GM12874 (cell line): Measurements from ENCODE around the gene GRHL1.

Experiments used
- TF ChIP-seq, protein P1 (sequence below): IDR thresholded peaks from 2 replicates; pipeline ENCODE4 v1.5.1; 2011; ENCODE audit warnings: low read depth, mild to moderate bottlenecking, control low read depth, low read length, moderate library complexity; ENCODE audit not compliant: insufficient read depth

The GRHL1 gene

DNA sequence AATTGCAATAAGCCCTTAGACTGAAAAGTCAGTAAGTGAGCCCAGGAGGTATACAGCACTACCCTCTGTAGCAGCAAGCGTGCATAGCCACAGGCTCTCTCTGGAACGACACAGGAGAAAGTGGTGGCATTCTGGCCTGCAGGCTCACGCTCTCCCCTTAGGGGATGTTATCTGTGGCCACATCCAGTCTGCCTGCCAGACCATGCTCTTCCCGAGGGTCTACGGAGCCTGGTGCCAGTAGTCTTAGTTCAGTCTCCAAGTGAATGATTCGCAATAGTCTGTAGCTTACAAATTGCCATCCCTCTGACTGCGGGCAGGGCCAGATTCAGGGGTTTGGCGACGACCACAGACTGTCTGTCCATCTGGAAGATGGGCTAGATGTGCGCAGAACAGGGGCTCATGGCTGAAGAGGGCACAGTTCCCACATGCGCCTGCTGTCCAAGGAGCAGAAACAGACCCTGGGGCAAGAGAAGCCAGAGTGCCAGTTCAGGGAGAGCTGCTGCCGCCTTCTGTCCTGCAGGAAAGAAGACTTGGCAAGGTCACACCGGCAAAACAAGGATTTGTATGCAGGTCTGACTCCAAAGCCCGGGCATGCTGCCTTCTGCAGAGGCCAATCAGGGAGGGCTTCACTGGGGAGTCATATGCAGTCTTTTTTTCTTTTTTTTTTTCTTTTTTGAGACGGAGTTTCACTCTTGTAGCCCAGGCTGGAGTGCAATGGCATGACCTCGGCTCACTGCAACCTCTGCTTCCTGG, 88.3 kb downstream of the GRHL1 start:
- TF ChIP-seq, protein P1, sequence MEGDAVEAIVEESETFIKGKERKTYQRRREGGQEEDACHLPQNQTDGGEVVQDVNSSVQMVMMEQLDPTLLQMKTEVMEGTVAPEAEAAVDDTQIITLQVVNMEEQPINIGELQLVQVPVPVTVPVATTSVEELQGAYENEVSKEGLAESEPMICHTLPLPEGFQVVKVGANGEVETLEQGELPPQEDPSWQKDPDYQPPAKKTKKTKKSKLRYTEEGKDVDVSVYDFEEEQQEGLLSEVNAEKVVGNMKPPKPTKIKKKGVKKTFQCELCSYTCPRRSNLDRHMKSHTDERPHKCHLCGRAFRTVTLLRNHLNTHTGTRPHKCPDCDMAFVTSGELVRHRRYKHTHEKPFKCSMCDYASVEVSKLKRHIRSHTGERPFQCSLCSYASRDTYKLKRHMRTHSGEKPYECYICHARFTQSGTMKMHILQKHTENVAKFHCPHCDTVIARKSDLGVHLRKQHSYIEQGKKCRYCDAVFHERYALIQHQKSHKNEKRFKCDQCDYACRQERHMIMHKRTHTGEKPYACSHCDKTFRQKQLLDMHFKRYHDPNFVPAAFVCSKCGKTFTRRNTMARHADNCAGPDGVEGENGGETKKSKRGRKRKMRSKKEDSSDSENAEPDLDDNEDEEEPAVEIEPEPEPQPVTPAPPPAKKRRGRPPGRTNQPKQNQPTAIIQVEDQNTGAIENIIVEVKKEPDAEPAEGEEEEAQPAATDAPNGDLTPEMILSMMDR = no peak

DNA sequence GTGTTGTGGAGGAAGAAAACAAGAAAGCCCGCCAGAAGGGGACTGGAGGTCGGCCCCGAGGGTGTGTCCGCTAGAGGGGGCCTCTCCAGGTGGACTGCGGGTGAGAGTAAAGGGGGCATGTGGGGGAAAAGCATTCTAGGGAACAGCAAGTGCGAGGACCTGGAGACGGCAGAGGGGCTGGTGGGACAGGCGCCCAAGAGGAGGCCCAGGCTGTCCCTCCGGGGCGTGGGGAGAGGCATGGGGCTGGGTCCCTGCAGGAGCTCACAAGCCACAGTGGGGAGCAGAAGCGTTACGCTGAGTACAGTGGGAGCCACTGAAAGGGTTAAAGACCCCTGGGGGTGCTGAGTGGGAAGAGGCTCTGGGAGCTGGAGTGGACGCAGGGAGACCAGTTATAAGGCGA, 90.2 kb downstream of the GRHL1 start:
- TF ChIP-seq, protein P1 = no peak

DNA sequence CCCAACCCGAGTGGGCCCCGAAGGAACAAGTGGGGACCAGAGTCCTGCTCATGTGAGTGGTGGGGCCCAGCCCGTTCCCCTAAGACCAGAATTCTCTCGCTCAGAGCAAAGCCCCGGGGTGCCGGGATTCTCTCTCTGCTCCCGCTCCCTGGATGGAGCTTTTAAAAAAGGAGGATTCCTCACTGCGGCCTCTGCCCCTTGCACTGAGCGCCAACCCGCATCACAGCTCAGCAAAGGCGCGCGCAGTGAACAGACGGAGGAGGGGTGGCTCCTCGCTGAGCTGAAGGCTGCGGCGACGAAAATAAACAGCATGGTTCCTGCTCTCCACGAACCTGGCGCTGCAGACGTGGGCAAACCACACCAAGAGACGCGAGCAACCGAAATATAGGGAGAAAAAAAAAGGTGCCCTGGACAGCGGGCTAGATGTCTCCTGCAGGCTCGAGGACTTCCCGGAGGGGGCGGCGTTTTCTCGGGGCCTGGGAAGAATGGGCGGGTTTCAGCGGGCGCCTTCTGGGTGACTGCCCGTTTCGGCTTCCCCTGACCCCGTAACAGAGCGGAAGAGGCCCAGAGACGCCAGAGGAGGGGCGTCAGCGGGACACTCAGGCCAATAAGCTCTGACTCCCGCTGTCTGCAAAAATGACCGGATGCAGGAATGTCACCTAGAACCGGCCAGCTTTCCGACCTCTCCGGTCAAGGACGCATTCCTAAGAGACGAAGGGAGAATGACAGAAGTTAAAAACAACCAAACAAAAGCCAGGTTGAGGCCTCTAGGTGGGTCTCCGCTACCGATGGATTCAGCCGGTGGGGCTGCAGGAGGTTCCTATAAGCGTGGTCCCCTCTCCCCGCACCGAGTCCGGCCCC, 91.0 kb downstream of the GRHL1 start:
- TF ChIP-seq, protein P1 = no peak

DNA sequence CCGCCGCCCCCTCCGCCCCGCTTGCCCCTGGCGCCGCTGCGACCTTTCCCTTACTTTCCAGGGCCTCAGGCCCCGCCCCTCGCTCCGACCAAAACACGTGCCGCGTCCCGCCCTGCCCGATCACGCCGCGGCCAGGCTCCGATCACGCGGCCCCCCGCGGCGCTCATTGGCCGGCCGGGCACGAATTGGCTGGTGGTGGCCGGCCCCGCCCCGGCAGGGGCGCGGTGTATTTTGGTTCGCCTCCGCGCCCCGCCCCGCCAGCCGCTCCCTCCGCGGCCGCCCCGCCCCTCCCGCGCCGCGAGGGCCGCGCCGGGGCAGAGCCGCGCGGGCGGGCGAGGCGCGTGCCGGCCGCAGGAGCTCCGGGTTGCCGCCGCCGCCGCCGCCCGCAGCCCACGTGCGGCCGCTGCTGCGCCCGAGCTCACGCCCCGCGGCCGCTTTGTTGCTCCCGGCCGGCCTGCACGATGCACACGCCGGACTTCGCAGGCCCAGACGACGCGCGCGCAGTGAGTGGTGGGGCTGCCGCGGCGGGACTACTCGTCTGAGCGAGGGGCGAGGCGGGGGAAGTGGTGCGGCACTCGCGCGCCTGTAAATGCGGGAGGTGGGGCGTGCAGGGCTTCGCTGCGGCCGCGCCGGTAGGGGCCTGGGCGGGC, 91.9 kb downstream of the GRHL1 start, which contains the start of gene KLF11:
TSS of gene KLF11 (plus strand) at position 295 of the 650 bp plus-strand sequence. CDS start at position 462, 167 bp downstream.
- TF ChIP-seq, protein P1 = no peak

DNA sequence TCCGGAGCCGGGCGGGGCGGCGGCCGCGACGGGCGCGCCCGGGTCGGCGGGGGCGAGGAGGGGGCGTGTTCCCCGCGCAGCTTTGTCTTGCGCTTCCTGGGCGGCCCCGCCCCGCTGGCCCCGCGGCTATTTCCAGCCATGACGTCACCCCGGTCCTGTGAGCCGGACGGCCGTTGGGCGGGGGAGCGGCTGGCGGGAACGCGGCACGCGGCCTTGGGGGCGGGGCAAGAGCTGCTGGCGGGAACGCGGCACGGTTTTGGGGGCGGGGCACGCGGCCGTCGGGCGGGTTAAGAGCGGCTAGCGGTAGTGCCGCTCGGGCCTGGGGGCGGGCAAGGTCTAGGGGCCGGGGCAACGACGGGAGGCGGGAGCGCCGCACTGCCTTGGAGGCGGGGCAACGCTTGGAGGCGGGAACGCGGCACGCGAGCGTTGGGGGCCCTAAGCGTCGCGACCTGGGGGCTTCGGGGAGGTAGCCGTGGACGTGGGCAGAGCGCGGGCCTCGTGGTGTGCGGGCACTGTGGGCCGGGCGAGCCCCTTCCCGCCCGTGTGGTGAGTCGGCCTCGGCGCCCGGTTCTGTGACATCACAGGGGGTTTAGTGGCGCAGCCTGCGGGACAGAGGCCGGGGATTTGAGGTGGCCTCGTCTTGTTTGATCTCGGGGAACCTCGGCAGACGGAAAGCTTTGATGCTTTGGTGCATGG, 92.6 kb downstream of the GRHL1 start:
- TF ChIP-seq, protein P1 = no peak

DNA sequence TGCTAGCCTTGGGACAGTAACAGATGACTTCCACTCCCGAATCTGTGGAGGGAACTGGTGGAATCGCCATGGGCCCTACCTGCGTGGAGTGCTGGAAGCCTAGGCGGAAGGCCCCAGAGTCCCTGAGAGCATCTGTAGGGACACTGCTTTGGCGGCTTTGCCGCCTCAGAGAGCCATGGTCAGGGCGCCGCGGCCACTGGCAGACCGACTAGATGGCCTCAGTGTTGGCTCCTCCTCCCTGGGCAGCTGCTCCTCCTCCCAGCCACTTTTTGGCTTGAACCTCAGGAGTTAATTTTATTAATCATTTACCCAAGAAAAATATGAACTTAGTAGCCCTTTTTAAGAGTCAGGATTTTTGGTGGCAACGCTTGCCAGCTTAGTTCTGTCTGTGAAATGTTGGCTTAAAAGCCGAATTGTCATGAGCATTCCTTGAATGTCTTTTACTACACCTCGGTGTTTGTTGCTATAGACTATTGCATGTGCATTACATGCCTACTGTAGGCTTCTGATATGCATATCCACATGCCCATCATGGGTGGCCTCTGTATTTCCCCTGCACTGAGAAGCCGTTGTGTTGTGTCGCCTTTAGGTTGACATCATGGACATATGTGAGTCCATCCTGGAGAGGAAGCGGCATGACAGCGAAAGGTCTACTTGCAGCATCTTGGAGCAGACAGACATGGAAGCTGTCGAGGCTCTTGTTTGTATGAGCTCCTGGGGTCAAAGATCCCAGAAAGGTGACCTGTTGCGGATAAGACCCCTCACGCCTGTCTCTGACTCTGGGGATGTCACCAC, 94.3 kb downstream of the GRHL1 start:
- TF ChIP-seq, protein P1 = no peak
